Raji (cell line): Measurements from ENCODE around the gene LPAR1.

Experiments
- POLR2A ChIP-seq: IDR thresholded peaks from 2 replicates; pipeline ENCODE4 v1.6.1; 2011; ENCODE audit warnings: low read depth, low read length, control low read depth; ENCODE audit not compliant: insufficient read depth

The LPAR1 gene

GRCh38 chr9:111016426-111017045, 21.7 kb downstream of the LPAR1 start:
- no peak for TF ChIP-seq POLR2A

GRCh38 chr9:111016016-111016415, 22.3 kb downstream of the LPAR1 start:
- TF ChIP-seq POLR2A: no peak

- TF ChIP-seq POLR2A: no peak
Observed at GRCh38 chr9:111013707-111014106, 24.6 kb downstream of the LPAR1 start.

- no peak for TF ChIP-seq POLR2A
Observed at GRCh38 chr9:111013250-111013649, 25.0 kb downstream of the LPAR1 start.

GRCh38 chr9:111008158-111009075, 29.9 kb downstream of the LPAR1 start:
- no peak for TF ChIP-seq POLR2A

GRCh38 chr9:111005746-111006470, 32.4 kb downstream of the LPAR1 start:
- no peak for TF ChIP-seq POLR2A

GRCh38 chr9:111004936-111005335, 33.3 kb downstream of the LPAR1 start:
- TF ChIP-seq POLR2A: no peak

- TF ChIP-seq POLR2A: no peak
Observed at GRCh38 chr9:111003182-111003581, 35.1 kb downstream of the LPAR1 start.

- no peak for TF ChIP-seq POLR2A
Observed at GRCh38 chr9:111001526-111001925, 36.7 kb downstream of the LPAR1 start.

GRCh38 chr9:111000202-111000601, 38.1 kb downstream of the LPAR1 start:
- no peak for TF ChIP-seq POLR2A

- no peak for TF ChIP-seq POLR2A
Observed at GRCh38 chr9:110999379-110999778, 38.9 kb downstream of the LPAR1 start.

GRCh38 chr9:110997847-110998246, 40.4 kb downstream of the LPAR1 start:
- no peak for TF ChIP-seq POLR2A

- no peak for TF ChIP-seq POLR2A
Observed at GRCh38 chr9:110996436-110997220, 41.6 kb downstream of the LPAR1 start.

GRCh38 chr9:110995420-110996340, 42.6 kb downstream of the LPAR1 start:
- TF ChIP-seq POLR2A: no peak

- no peak for TF ChIP-seq POLR2A
Observed at GRCh38 chr9:110994771-110995241, 43.5 kb downstream of the LPAR1 start.
